AG08395 (cell line): Measurements from ENCODE around the gene CLNK.

Source experiments
- DNase-seq: peaks from one replicate; pipeline ENCODE4 v3.0.0; 2012; ENCODE audit warnings: mixed read lengths, low spot score

Gene CLNK

GRCh38 chr4:10701702-10702460 is 17.3 kb upstream of the CLNK start:
- no peak for DNase-seq

- DNase-seq, result no peak
Measured at GRCh38 chr4:10701161-10701560, 16.6 kb upstream of the CLNK start.

GRCh38 chr4:10698172-10698571 is 13.6 kb upstream of the CLNK start:
- no peak for DNase-seq

- no peak for DNase-seq
Measured at GRCh38 chr4:10697086-10697485, 12.5 kb upstream of the CLNK start.

GRCh38 chr4:10696253-10696652 is 11.7 kb upstream of the CLNK start:
- DNase-seq, result no peak

- no peak for DNase-seq
Measured at GRCh38 chr4:10694828-10695209, 10.3 kb upstream of the CLNK start.

GRCh38 chr4:10694151-10694827 is 9.7 kb upstream of the CLNK start:
- DNase-seq, result no peak

GRCh38 chr4:10691651-10692050 is 7.1 kb upstream of the CLNK start:
- DNase-seq, result no peak

- no peak for DNase-seq
Measured at GRCh38 chr4:10690185-10690907, 5.8 kb upstream of the CLNK start.

GRCh38 chr4:10688846-10689245 is 4.3 kb upstream of the CLNK start:
- no peak for DNase-seq

- no peak for DNase-seq
Measured at GRCh38 chr4:10688022-10688421, 3.5 kb upstream of the CLNK start.

- DNase-seq, result no peak
Measured at GRCh38 chr4:10687526-10687925, 3.0 kb upstream of the CLNK start.

- DNase-seq, result no peak
Measured at GRCh38 chr4:10682397-10682796, 2.2 kb downstream of the CLNK start.

GRCh38 chr4:10677796-10678497 is 6.6 kb downstream of the CLNK start:
- DNase-seq, result no peak

- DNase-seq, result no peak
Measured at GRCh38 chr4:10673817-10674369, 10.7 kb downstream of the CLNK start.

- DNase-seq, result no peak
Measured at GRCh38 chr4:10672379-10672778, 12.2 kb downstream of the CLNK start.

GRCh38 chr4:10671799-10672198 is 12.8 kb downstream of the CLNK start:
- no peak for DNase-seq

GRCh38 chr4:10671366-10671765 is 13.2 kb downstream of the CLNK start:
- no peak for DNase-seq

- DNase-seq, result no peak
Measured at GRCh38 chr4:10670321-10670720, 14.2 kb downstream of the CLNK start.

- DNase-seq, result no peak
Measured at GRCh38 chr4:10667701-10668326, 16.8 kb downstream of the CLNK start.

GRCh38 chr4:10666616-10667015 is 18.0 kb downstream of the CLNK start:
- no peak for DNase-seq

GRCh38 chr4:10664408-10664807 is 20.2 kb downstream of the CLNK start:
- no peak for DNase-seq
